Activated T-cell treated with anti-CD3 and anti-CD28 coated beads, Interleukin-2, amount 50 U/mL, for 1 hour (primary cell): ENCODE data around the gene KBTBD6.
"Not testable (repeated sequence)": the region's sequence is repeated elsewhere in the genome, so short reads cannot be mapped to it uniquely, and the experiment has no call there.

ENCODE experiments used
- DNase-seq: peaks from one replicate; pipeline ENCODE4 v3.0.0-alpha.2; 2020

The KBTBD6 gene

GRCh38 chr13:41132512-41133152, at the start of gene KBTBD6:
Gene KBTBD6, minus strand, starts transcription at chr13:41132802. Its CDS starts 291 bp downstream, at chr13:41132511.
- peak; percentile 89 for DNase-seq

GRCh38 chr13:41182231-41182630, 49.6 kb upstream of the KBTBD6 start:
- no peak for DNase-seq

- no peak for DNase-seq
These were observed 47.1 kb upstream of the KBTBD6 start for GRCh38 chr13:41179593-41180250.

- no peak for DNase-seq
These were observed 45.4 kb upstream of the KBTBD6 start for GRCh38 chr13:41178040-41178439.

- DNase-seq = no peak
These were observed 45.0 kb upstream of the KBTBD6 start for GRCh38 chr13:41177616-41178015.

GRCh38 chr13:41175576-41175975, 43.0 kb upstream of the KBTBD6 start:
- not testable (repeated sequence) for DNase-seq

GRCh38 chr13:41162151-41162550, 29.5 kb upstream of the KBTBD6 start:
- DNase-seq = no peak

- no peak for DNase-seq
These were observed 26.6 kb upstream of the KBTBD6 start for GRCh38 chr13:41159174-41159573.

- no peak for DNase-seq
These were observed 24.6 kb upstream of the KBTBD6 start for GRCh38 chr13:41157048-41157717.

- no peak for DNase-seq
These were observed 24.0 kb upstream of the KBTBD6 start for GRCh38 chr13:41156620-41157019.

GRCh38 chr13:41154042-41154441, 21.4 kb upstream of the KBTBD6 start:
- no peak for DNase-seq

- no peak for DNase-seq
These were observed 19.4 kb upstream of the KBTBD6 start for GRCh38 chr13:41152005-41152404.

GRCh38 chr13:41150058-41150457, 17.5 kb upstream of the KBTBD6 start:
- DNase-seq = no peak

- DNase-seq = no peak
These were observed 16.0 kb upstream of the KBTBD6 start for GRCh38 chr13:41148419-41149283.

GRCh38 chr13:41145136-41145908, 12.7 kb upstream of the KBTBD6 start:
- DNase-seq = no peak

GRCh38 chr13:41144576-41144975, 12.0 kb upstream of the KBTBD6 start:
- DNase-seq = no peak

- no peak for DNase-seq
These were observed 6.8 kb upstream of the KBTBD6 start for GRCh38 chr13:41139296-41139966.

GRCh38 chr13:41137951-41138350, 5.3 kb upstream of the KBTBD6 start:
- DNase-seq = no peak

GRCh38 chr13:41137241-41137640, 4.6 kb upstream of the KBTBD6 start:
- DNase-seq = no peak

GRCh38 chr13:41136396-41137031, 3.9 kb upstream of the KBTBD6 start:
- no peak for DNase-seq

- no peak for DNase-seq
These were observed 1.3 kb upstream of the KBTBD6 start for GRCh38 chr13:41133951-41134350.
